Activated T-cell treated with anti-CD3 and anti-CD28 coated beads for 1 hour (primary cell): ENCODE results near the gene LRRC49.
"Not testable (repeated sequence)": the region's sequence is repeated elsewhere in the genome, so short reads cannot be mapped to it uniquely, and the experiment has no call there.

Experiments used
- DNase-seq: peaks from one replicate; pipeline ENCODE4 v3.0.0-alpha.2; 2020; ENCODE audit warnings: low read depth

The LRRC49 gene

DNA sequence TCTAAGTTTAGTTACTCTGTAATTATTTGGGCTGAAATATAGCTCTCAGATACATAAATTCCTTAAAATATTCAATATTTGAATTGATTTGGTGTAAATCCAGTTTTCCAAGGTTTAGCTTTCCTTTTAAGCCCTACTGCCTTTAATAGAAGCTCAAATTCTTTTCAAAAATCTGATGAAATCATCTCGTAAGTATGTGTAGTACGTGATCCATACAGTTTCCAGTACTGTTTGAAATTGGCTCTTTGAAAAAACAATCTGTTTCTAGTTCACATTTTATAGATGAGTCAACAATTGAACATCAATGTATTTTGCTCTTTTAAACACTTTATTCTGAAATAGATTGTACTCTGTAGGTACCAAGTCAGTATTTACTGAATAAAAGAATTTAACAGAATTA lies 84.2 kb downstream of the LRRC49 start:
- no peak for DNase-seq

DNA sequence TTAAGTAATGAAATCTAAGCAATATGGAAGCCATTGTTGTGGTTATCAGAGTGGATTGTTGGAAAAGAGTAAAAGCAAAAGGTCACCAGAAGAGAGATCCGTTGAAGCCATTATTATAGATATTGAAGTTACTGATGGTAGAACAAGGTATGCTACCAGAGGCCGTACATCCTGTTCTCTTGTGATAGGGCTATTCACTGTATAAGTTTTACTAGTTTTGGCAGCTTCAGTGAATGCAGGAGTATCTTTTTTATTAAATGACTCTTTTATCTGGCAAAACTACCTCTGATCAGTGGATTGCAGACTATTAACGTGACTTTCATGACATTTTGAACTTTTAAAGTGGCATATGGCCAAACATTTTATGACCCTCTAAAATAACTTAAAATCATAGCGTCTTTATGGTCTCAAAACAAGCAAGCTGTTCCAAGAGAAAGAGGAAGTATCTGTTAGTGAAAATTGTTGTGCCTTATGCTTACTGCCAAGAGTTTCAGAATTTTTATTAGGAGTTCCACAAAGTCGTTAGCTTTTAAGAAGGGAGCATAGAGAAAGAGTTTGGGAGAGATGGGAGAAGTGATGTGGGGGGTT lies 102.9 kb downstream of the LRRC49 start:
- no peak for DNase-seq

DNA sequence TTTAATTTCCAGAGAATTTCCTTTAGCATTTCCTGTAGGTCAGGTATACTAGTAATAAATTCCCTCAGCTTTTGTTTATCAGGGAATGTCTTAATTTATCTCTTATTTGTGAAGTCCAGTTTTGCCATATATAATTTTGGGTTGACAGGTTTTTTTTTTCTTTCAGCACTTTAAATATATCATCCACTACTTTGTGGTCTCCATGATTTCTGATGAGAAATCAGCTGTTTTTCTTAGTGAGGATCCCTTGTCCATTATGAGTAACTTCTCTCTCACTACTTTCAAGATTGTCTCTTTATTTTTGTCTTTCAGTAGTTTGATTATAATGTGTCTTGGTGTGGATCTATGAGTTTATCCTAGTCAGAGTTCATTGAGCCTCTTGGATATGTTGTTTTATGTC lies 105.7 kb downstream of the LRRC49 start:
- DNase-seq: no peak

DNA sequence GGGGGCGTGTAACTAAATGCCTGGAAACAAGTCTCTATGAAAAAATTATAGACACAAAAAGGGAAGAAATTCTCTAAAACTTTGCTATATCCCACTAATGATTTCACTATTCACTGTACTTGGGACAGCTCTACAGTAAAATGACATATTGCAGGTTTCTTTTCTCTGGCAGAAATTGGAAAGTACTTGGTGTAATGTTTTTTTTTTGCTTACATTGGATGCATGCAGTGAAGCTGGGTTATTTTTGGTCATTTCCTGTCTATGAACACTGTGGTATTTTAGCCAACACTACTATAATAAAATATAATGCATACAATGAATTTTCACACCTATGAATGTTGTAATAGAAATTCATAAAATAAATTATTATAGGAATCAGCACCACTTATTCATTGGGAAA lies 109.7 kb downstream of the LRRC49 start:
- no peak for DNase-seq

DNA sequence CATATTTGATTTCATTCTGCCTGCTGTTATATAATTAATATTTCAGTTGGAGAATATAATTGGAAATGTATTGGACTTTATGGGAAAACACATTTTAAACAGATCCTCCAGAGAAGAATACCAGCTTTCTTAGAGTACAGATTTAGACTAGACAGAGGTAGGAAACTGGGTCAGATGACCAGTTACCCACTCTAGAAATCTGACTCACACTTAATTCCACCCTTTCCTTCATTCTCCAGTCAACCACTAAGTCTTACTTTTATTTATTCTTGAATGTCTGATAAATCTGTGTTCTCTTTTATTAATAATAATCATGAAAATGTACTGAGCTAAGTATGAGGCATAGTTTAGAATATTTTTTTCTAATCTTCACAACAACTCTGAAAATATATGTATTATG lies 110.7 kb downstream of the LRRC49 start:
- DNase-seq: no peak

DNA sequence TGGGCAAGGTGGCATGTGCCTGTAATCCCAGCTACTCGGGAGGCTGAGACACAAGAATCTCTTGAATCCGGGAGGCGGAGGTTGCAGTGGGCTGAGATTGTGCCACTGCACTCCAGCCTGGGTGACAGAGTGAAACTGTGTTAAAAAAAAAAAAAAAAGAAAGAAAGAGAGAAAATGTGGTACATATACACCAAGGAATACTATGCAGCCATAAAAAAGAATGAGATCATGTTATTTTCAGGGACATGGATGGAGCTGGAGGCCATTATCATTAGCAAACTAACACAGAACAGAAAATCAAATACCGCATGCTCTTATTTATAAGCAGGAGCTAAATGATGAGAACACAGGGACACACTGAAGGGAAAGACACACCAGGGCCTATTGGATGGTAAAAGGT lies 111.9 kb downstream of the LRRC49 start:
- DNase-seq: not testable (repeated sequence)

DNA sequence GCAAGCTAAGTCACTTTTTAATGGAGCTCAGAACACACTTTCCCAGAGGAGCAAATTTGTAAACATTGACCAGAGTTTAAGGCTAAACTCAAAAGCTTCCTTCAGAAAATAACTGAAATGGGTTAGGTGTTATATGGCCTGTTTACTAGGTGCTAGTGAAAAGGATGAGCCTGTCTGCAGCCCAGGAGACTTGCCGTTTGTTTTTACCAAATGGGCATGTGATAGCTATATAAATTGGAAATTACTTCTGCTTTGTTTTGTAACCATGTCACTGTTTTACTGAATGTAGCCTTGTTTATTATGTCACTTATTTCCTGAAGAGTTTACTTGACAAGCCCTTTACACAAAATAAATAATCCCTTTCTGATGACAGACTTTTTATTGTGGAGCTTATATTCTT lies 113.3 kb downstream of the LRRC49 start:
- no peak for DNase-seq

DNA sequence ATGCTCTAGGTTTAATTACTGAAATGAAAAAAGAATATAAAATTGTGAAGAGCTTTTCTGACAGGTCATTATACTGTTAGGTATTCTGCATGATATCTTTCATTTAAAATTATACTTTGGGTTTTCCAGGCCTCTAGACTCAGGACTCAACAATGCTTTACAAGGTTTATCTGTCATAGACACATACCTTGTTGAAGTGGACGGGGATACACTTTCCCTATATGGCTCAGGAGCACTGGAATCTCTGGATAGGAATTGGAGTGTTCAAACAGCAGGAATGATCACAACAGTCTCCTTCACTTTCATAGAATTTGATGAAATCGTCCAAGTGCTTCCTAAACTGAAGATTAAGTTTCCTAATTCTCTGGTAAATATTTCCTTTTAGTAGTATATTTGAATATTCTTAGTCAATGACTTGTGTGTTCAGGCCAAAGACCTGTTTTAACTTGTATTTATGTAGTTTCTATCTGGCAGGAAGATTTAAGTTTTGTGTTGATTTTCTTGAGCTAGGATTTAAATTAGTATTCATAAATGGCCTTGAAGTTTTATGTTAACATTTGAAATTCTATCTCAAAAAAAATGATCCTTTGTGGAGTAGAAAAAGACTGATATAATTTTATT lies 115.7 kb downstream of the LRRC49 start:
- DNase-seq: no peak

DNA sequence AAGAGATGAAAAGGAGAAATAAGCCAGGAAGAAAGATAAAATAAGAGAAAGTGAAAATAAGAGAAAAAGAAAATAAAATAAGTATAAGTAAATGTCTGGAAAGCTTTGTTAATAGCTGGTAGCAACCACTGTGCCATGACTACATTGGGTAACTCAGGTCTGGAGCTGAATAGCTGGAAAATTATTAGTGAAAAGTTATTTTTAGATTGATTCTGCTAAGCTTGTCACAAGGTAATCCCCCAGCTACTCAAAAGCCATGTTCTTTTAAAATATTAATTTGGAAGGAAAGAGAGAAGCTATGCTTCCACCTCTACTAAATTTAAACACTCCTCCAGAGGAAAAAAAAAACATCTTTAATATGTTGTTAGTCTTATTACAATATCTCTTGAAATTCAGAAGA lies 117.8 kb downstream of the LRRC49 start:
- DNase-seq: no peak

DNA sequence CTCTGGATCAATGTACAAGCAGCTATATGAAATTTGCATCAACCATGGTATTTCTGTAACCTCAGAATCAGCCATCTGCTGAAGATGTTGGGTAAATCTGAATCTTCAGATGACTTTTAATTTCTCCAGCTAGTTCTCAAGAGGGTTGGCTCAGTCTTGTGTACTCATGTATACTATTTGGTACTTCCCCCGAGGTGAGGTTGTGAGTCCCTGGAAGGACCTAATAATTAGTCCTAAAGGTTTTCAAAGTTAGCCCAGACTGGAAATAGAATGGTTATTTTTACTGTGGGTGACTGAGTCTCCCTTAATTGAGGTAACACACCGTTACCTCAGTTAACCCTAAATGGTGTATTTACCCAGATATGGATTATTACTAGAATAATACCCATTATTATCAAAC lies 118.4 kb downstream of the LRRC49 start:
- DNase-seq: no peak

DNA sequence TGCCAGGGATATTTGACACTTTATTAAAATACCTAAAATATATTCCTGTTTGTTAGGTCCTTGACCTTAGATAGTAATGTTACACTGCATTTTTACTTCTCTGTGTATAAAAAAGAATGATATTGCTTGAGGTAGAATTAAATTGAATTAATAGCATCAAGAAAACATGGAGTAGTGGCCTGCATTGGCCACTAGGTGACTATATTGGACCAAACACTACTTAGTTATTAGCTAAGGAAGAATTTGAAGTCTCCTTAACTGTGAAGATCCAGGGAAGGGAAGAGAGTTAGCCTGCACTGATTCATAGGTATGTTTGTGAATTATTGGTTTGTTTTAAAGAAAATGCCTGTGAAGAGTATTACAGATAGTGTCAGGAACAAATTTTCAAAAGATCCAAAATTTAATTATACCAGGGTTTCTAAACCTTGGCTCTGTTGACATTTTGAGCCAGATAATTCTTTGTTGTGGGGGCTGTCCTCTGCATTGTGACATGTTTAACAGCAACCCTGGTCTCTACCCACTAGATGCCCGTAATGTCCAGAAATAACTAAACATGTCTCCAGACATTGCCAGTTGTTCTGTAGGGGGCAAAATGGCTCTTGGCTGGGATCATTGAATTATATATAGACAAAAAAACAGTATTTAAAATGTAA lies 119.0 kb downstream of the LRRC49 start:
- no peak for DNase-seq

DNA sequence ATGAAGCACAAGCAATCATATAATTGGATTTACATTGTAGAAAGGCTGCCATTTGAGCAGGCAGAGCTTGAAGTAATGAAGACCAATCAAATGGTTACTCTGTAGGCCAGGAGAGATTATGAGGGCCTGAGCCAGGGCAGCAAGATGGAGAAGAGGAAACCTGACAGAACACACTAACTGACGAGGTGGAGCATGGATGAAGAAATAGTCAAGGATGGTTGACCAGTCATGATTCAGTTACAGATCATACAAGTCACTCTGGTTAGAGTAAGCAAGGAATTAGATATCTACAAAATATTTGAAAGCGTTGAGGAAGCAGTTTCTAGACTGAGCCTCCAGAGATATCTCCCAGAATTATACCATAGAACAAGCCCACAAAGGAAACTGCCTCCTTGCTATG lies 120.8 kb downstream of the LRRC49 start:
- no peak for DNase-seq

DNA sequence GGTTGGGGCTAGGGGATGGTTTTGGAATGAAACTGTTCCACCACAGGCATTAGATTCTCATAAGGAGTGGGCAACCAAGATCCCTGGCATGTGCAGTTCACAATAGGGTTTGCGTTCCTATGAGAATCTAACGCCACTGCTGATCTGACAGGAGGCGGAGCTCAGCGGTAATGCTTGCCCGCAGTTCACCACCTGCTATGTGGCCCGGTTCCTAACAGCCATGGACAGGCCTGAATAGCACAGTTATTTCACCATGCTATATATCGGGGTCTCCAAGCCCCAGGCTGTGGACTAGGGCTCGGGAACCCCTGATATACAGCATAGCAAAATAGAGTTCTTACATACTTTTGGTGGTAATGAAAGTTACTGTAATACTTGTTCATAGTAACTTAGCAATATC lies 122.7 kb downstream of the LRRC49 start:
- no peak for DNase-seq

DNA sequence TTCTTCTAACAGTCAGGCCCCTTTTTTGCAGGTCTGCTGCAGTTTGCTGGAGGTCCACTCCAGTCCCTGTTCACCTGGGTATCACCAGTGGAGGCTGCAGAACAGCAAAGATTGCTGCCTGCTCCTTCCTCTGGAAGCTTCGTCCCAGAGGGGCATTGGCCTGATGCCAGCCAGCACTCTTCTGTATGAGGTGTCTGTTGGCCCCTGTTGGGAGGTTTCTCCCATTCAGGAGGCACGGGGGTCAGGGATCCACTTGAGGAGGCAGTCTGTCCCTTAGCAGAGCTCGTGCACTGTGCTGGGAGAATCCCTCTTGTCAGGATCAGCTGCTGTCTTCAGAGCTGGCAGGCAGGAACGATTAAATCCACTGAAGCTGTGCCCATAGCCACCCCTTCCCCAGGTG lies 138.6 kb downstream of the LRRC49 start:
- not testable (repeated sequence) for DNase-seq

DNA sequence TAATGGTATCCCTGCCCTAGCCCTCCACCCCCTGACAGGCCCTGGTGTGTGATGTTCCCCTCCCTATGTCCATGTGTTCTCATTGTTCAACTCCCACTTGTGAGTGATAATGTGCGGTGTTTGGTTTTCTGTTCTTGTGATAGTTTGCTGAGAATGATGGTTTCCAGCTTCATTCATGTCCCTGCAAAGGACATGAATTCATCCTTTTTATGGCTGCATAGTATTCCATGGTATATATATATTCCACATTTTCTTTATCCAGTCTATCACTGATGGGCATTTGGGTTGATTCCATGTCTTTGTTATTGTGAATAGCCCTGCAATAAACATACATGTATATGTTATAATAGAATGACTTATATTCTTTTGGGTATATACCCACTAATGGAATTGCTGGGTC lies 142.9 kb downstream of the LRRC49 start:
- not testable (repeated sequence) for DNase-seq

DNA sequence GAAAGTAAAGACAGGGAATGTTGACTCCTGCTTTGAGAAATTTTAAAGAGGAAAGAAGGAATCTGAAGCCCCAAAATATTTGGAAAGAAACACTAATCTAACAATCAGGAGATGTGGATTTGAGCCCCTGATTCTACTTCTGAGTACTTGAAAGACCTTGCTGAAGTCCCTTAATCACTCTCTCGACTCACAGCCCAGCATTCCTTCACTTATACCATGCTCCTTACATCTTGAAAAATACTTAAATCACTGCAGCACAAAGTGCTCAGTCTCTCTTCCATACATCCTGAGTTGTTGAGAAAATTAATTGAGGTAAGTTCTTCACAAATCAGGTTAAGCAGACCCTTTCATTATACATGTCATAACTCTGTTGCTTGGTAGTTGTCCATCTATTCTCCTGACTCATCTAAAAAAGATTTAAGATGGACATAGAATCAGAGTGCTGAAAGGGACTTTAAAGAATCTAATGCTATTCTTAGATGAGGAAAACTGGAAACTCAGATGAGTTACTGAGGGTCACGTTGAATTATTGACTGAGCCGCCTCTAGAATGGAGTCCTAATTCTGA lies 149.8 kb downstream of the LRRC49 start:
- DNase-seq: no peak

DNA sequence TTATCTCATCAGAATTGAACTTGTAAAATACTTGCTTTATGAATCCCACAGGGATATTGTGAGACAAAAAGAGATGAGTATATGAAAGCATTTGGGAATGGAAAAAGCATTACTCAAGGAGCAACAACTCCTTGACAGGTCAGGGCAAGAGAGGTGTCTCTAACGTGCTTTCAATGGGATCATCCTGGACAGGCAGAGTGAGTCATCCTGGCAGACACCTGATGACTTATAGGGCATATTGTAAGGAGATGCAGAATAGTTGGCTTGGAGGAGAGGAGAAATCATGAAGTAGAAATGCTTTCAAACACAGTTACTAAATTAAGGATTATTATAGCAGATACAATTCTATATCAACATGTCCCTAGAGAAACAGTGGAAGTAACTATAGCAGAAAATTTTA lies 150.7 kb downstream of the LRRC49 start:
- DNase-seq: no peak

DNA sequence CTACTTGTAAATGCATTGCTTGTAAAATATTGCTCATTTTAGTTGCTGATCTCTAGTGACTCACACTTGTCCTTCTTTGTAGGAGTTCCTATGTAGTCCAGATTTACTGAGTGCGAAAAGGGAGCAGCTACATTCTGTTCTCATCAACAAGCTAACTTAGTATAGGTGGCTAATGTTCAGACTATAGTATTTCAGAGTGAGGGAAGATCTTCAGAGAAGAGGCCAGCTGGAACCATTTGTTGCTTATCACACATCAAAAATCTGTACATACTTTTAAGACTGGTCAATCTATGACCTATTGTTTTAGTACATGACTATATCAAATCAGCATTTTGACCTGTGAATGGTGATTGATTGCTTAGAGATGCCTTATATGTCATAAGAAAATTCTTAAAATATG lies 151.4 kb downstream of the LRRC49 start:
- DNase-seq: no peak

DNA sequence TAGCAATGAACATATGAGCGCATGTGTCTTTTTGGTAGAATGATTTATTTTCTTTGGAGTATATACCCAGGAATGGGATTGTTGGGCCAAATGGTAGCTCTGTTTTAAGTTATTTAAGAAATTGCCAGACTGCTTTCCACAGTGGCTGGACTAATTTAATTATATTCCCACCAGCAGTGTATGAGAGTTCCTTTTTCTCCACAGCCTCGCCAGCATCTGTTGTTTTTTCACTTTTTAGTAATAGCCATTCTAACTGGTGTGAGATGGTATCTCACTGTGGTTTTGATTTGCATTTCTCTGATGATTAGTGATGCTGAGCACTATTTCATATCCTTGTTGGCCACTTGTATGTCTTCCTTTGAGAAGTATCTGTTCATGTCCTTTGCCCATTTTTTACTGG lies 153.5 kb downstream of the LRRC49 start:
- DNase-seq: not testable (repeated sequence)

DNA sequence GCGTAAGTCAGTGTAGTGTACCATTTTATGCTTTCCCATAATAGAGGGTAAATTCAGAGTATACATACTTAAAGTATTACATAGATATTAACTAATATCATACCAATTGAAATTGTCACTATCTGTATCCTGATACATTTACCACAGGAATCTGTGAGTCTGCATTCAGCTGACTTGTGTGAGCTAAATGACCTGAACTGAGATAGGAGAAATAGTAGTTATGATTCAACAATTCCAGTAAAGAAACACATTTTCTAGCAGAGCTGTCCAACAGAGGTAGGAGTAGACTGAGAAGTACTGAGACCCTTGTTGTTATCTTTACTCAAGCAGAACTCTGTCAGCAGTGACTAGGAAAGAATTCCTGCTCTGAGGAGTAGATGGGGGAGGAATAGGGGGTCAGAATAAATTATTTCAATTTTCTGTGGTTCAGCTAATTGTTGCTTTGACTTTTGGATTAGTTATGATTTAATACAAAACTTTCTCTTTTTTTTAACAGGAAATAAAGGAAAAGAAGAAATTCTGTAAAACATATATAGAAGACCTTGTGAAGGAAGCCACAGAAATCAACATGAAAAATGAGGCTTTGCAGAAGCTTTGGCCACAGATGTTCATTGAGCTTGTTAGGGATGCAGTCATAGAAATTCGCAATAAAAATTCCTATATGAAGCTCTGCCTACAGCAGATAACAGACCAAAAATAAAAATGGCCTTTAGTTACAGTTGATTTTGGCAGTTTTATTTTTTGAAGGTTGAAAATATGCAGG lies 156.5 kb downstream of the LRRC49 start:
- no peak for DNase-seq

DNA sequence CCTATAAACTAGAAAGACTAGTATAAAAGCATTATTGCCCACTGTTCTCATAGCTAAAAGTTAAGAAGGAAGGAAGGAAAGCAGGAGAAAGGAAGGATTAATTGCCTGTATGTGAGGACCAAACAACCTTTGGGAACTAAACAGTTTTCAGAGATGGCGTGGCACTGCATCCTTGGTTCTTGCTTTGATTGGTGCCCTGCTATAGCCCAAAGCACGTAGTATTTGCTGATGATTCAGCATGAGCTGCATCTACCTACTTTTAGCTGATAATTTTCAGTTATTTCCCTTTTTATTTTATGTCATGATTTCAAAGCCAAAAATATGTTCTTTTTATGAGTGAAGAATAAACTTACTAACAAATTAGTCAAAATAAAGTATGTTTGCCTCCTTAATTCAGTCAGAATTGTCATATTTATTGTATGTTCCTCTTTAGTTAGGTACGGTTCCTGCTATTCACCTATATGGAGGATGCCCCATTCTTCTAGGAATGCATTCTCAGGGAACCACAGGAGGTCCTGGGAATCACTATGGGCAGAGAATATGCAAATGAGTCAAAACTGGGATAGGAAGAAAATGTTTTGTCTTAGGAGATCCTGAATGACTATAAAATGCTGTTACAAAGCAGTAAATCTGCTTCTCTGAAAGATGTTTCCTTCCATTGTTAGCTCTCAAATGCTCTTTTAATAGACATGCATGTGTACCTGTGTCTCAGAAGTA lies 157.2 kb downstream of the LRRC49 start:
- no peak for DNase-seq

DNA sequence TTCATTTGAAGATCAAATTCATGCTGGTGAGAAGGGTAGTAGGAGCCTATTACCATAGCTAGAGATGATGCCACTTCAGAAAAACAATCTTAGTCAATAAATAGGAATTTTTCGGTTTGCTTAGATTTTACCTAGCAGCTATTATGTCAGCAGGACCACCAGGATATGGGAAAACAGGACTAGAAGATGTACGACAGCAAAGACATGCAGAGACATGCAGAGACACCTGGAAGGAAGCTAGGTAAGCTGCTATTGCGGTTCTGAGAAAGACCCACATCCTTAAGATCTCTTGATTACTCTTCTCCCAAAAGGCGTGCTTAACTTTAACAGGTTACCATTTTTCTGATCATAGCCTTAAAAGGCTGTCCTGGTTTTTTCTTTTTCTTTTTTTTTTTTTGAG lies 157.8 kb downstream of the LRRC49 start:
- DNase-seq: no peak
